NCI-H446 treated with DMSO at 0.1 percent for 48 hours (cell line): ENCODE data around the gene SEMA4F.
A peak's percentile ranks its signal among the peaks of the same experiment; 100 is the strongest.
"Not testable (repeated sequence)": the region's sequence is repeated elsewhere in the genome, so short reads cannot be mapped to it uniquely, and the experiment has no call there.

ENCODE experiments used
- DNase-seq: peaks from one replicate; lab custom pipeline; 2025; lab: John Stamatoyannopoulos, UW

SEMA4F gene

GRCh38 chr2:74653985-74654882, at the start of gene SEMA4F:
Gene SEMA4F, plus strand, starts transcription at chr2:74654247. Its CDS starts 130 bp downstream, at chr2:74654377.
- peak; percentile 88 for DNase-seq

- DNase-seq = no peak
Observed at GRCh38 chr2:74606927-74607326, 47.1 kb upstream of the SEMA4F start.

- no peak for DNase-seq
Observed at GRCh38 chr2:74617122-74617521, 36.9 kb upstream of the SEMA4F start.

GRCh38 chr2:74618410-74619083, 35.5 kb upstream of the SEMA4F start:
- no peak for DNase-seq

GRCh38 chr2:74619651-74620297, 34.3 kb upstream of the SEMA4F start:
- no peak for DNase-seq

- DNase-seq = no peak
Observed at GRCh38 chr2:74620671-74621070, 33.4 kb upstream of the SEMA4F start.

GRCh38 chr2:74625658-74626425, 28.2 kb upstream of the SEMA4F start:
- DNase-seq = no peak

- DNase-seq = no peak
Observed at GRCh38 chr2:74628538-74629105, 25.4 kb upstream of the SEMA4F start.

- not testable (repeated sequence) for DNase-seq
Observed at GRCh38 chr2:74630454-74630853, 23.6 kb upstream of the SEMA4F start.

GRCh38 chr2:74632209-74632938, 21.7 kb upstream of the SEMA4F start:
- DNase-seq = no peak

- no peak for DNase-seq
Observed at GRCh38 chr2:74632939-74633312, 21.1 kb upstream of the SEMA4F start.

- DNase-seq = no peak
Observed at GRCh38 chr2:74639550-74639949, 14.5 kb upstream of the SEMA4F start.

- no peak for DNase-seq
Observed at GRCh38 chr2:74645344-74645743, 8.7 kb upstream of the SEMA4F start.

GRCh38 chr2:74646201-74646600, 7.8 kb upstream of the SEMA4F start:
- DNase-seq = no peak

GRCh38 chr2:74646834-74647482, 7.1 kb upstream of the SEMA4F start:
- no peak for DNase-seq

GRCh38 chr2:74648009-74648443, 6.0 kb upstream of the SEMA4F start, which contains the start of gene M1AP:
Gene M1AP, minus strand, starts transcription at chr2:74648330. Its CDS starts 8,055 bp downstream, at chr2:74640275.
- no peak for DNase-seq

GRCh38 chr2:74653589-74653984, 460 bp upstream of the SEMA4F start:
- no peak for DNase-seq

- DNase-seq = no peak
Observed at GRCh38 chr2:74655579-74655978, 1.5 kb downstream of the SEMA4F start.

GRCh38 chr2:74658516-74658915, 4.5 kb downstream of the SEMA4F start:
- DNase-seq = peak; percentile 69

- no peak for DNase-seq
Observed at GRCh38 chr2:74659462-74659861, 5.4 kb downstream of the SEMA4F start.
